ENCODE data around the gene TMEM233.

The TMEM233 gene

DNA sequence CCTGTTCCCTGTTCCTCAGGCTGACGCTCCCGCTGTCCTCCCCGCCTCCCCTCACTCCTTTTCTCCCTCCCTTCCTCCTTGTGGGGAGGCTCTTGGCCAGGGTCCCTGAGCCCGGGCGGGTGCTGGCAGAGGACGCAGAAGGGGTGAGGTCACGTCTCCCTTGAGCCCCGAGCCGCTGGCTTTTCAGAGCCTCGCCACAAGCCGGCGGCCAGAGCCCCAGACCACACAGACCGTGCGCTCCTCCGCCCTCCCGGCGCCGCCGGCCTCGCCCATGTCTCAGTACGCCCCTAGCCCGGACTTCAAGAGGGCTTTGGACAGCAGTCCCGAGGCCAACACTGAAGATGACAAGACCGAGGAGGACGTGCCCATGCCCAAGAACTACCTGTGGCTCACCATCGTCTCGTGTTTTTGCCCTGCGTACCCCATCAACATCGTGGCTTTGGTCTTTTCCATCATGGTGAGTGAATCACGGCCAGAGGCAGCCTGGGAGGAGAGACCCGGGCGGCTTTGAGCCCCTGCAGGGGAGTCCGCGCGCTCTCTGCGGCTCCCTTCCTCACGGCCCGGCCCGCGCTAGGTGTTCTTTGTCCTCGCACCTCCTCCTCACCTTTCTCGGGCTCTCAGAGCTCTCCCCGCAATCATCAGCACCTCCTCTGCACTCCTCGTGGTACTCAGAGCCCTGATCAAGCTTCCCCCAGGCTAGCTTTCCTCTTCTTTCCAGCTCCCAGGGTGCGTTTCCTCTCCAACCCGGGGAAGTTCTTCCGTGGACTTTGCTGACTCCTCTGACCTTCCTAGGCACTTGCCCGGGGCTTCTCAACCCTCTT, at the start of gene TMEM233:
TSS of gene TMEM233 (plus strand) at position 197 of the 821 bp plus-strand sequence. CDS start at position 272, 75 bp downstream.
- no peak for DNase-seq (ENCODE audit: low spot score)

GRCh38 chr12:119544765-119545625, 48.6 kb upstream of the TMEM233 start:
- peak; percentile 83 for DNase-seq (ENCODE audit: low spot score)

DNA sequence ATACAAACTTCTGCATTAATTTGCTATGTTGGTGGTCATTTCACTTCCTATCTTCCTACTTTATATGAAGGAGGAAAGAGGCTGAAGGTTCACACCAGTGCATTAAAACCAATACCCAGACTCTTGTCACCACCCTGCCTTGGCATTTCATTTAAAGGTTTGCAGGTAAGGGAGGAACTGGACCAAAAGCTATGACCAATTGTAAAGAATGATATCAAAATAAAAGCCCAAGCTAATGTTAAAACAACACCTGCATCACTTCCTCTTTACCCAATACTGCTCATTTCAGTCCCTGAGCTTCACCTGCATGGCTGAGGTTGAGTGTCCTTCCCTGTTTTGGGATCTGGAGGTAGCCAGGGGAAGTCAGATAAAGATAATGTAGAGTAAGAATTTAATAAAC, 47.2 kb upstream of the TMEM233 start:
- no peak for DNase-seq (ENCODE audit: low spot score)

- no peak for DNase-seq (ENCODE audit: low spot score)
These were observed 46.6 kb upstream of the TMEM233 start for GRCh38 chr12:119547001-119547400.

GRCh38 chr12:119556854-119557253, 36.7 kb upstream of the TMEM233 start:
- DNase-seq (ENCODE audit: low spot score), result no peak

GRCh38 chr12:119565404-119565803, 28.2 kb upstream of the TMEM233 start:
- DNase-seq (ENCODE audit: low spot score), result no peak

GRCh38 chr12:119570771-119571170, 22.8 kb upstream of the TMEM233 start:
- no peak for DNase-seq (ENCODE audit: low spot score)

GRCh38 chr12:119573086-119573485, 20.5 kb upstream of the TMEM233 start:
- DNase-seq (ENCODE audit: low spot score), result no peak

DNA sequence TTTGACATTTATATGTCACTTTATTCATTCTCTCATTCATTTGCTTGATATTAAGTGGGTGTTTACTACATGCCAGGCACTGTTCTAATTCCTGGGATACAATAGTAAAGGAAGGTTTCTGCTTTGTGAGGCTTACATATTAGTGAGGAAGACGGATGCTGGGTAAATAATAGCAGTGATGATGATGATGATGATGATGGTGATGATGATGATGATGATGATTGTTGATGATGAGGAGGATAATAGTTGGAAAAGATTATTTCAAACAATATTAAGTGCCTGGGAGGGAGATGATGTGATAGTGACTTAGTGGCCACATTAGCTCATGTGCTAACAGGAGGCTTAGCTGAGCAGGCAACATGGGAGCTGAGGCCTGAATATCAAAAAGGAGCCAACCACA, 19.3 kb upstream of the TMEM233 start:
- no peak for DNase-seq (ENCODE audit: low spot score)

DNA sequence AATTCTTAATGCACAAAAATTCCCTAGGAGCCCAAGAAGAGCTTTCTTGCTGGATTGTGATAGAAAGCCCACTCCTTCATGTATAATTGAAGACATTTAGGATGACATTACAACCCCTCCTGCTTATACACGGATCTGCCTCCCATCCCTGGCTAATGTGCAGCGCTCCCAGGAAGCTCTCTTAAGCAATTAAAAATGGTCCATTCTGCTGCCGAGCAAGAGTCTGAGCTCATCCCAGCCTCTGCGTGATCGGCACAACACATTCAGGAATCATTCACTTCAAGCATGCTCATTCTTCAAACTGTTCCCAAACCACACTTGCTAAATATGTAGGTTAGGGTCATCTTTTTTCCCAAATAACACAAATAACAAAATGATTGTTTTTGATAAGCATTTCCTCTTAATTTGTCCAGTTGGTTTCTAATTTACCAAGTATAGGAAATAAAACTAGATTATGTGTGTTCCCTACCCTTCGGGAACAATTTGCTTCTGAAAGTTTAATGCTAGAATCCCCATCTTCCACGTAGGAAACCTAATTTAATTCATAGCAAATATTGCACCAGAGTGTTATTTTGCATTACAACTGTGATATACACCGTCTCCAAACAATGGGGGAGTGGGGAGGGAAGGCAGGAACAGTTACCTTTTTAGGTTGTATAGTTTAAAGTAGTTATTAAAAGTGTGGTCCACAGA, 17.3 kb upstream of the TMEM233 start:
- no peak for DNase-seq (ENCODE audit: low spot score)

GRCh38 chr12:119576915-119577314, 16.7 kb upstream of the TMEM233 start:
- no peak for DNase-seq (ENCODE audit: low spot score)

DNA sequence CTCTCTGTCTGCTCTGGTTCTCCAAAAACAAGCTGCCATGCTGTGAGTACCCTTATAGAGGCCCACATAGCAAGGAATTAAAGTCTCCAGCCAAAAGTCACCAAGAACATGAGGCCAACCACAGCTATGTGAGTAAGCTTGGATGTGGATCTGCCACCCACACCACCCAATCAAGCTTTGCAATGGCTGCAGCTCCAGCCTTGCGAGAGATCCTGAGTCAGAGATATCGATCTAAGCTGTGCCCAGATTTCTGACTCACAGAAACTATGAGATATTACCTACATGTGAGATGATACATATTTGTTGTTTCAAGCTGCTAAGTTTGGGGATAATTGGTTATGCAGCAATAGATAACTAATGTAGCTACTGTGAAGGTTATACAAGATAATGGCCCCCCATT, 15.5 kb upstream of the TMEM233 start:
- no peak for DNase-seq (ENCODE audit: low spot score)

GRCh38 chr12:119589097-119589496, 4.5 kb upstream of the TMEM233 start:
- no peak for DNase-seq (ENCODE audit: low spot score)

GRCh38 chr12:119589634-119590033, 3.9 kb upstream of the TMEM233 start:
- DNase-seq (ENCODE audit: low spot score), result no peak

- no peak for DNase-seq (ENCODE audit: low spot score)
These were observed 1.3 kb upstream of the TMEM233 start for GRCh38 chr12:119592232-119592631.

- no peak for DNase-seq (ENCODE audit: low spot score)
These were observed 791 bp downstream of the TMEM233 start for GRCh38 chr12:119594399-119594730.

- DNase-seq (ENCODE audit: low spot score), result no peak
These were observed 1.3 kb downstream of the TMEM233 start for GRCh38 chr12:119594772-119595445.

DNA sequence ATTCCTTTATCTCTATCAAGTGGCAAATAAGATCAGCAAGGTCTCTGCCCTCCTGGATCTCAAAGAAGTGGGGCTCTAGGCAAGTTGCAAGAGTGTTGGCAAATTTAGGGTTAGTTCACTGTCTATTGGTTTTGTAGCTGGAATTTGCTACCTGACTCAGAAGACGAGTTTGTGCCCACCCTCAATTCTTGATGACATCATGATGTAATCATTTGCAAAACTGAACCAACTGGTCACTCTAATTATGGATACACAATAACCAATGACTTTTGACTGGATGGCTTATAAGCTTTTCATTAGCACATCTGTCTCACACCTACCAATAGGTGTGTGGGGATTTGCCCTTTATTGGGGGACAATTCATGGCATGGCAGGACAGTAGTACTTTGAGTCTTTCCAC, 4.6 kb downstream of the TMEM233 start:
- DNase-seq (ENCODE audit: low spot score), result no peak

- DNase-seq (ENCODE audit: low spot score), result no peak
These were observed 8.5 kb downstream of the TMEM233 start for GRCh38 chr12:119601877-119602733.

GRCh38 chr12:119602734-119603094, 9.1 kb downstream of the TMEM233 start:
- DNase-seq (ENCODE audit: low spot score), result no peak

GRCh38 chr12:119603767-119604166, 10.2 kb downstream of the TMEM233 start:
- no peak for DNase-seq (ENCODE audit: low spot score)

All from COLO829 (cell line).